ENCODE data around the gene DENND5A.
"Not testable (repeated sequence)": the region's sequence is repeated elsewhere in the genome, so short reads cannot be mapped to it uniquely, and the experiment has no call there.

Gene DENND5A

GRCh38 chr11:9214765-9215164 is 50.4 kb downstream of the DENND5A start:
- no peak for DNase-seq (ENCODE audit: low read depth in 3 of 3, low spot score in 1 of 3)

- DNase-seq (ENCODE audit: low read depth in 3 of 3, low spot score in 1 of 3): no peak
Measured at GRCh38 chr11:9211322-9211721, 53.8 kb downstream of the DENND5A start.

- no peak for DNase-seq (ENCODE audit: low read depth in 3 of 3, low spot score in 1 of 3)
Measured at GRCh38 chr11:9210922-9211320, 54.2 kb downstream of the DENND5A start.

- DNase-seq (ENCODE audit: low read depth in 3 of 3, low spot score in 1 of 3): no peak
Measured at GRCh38 chr11:9210224-9210921, 54.8 kb downstream of the DENND5A start.

GRCh38 chr11:9209604-9210003 is 55.5 kb downstream of the DENND5A start:
- DNase-seq (ENCODE audit: low read depth in 3 of 3, low spot score in 1 of 3): not testable (repeated sequence)

- no peak for DNase-seq (ENCODE audit: low read depth in 3 of 3, low spot score in 1 of 3)
Measured at GRCh38 chr11:9208726-9209501, 56.2 kb downstream of the DENND5A start.

- DNase-seq (ENCODE audit: low read depth in 3 of 3, low spot score in 1 of 3): no peak
Measured at GRCh38 chr11:9207229-9207628, 57.9 kb downstream of the DENND5A start.

GRCh38 chr11:9206496-9206895 is 58.7 kb downstream of the DENND5A start:
- DNase-seq (ENCODE audit: low read depth in 3 of 3, low spot score in 1 of 3): no peak

GRCh38 chr11:9203691-9204311 is 61.3 kb downstream of the DENND5A start:
- DNase-seq (ENCODE audit: low read depth in 3 of 3, low spot score in 1 of 3): no peak

- no peak for DNase-seq (ENCODE audit: low read depth in 3 of 3, low spot score in 1 of 3)
Measured at GRCh38 chr11:9201372-9202162, 63.6 kb downstream of the DENND5A start.

- DNase-seq (ENCODE audit: low read depth in 3 of 3, low spot score in 1 of 3): no peak
Measured at GRCh38 chr11:9200471-9200870, 64.7 kb downstream of the DENND5A start.

GRCh38 chr11:9193316-9193715 is 71.8 kb downstream of the DENND5A start:
- DNase-seq (ENCODE audit: low read depth in 3 of 3, low spot score in 1 of 3): no peak

GRCh38 chr11:9192561-9192960 is 72.6 kb downstream of the DENND5A start:
- no peak for DNase-seq (ENCODE audit: low read depth in 3 of 3, low spot score in 1 of 3)

- DNase-seq (ENCODE audit: low read depth in 3 of 3, low spot score in 1 of 3): not testable (repeated sequence)
Measured at GRCh38 chr11:9190326-9191016, 74.7 kb downstream of the DENND5A start.

- not testable (repeated sequence) for DNase-seq (ENCODE audit: low read depth in 3 of 3, low spot score in 1 of 3)
Measured at GRCh38 chr11:9188860-9189259, 76.3 kb downstream of the DENND5A start.

GRCh38 chr11:9187616-9188015 is 77.5 kb downstream of the DENND5A start:
- no peak for DNase-seq (ENCODE audit: low read depth in 3 of 3, low spot score in 1 of 3)

GRCh38 chr11:9184516-9184915 is 80.6 kb downstream of the DENND5A start:
- no peak for DNase-seq (ENCODE audit: low read depth in 3 of 3, low spot score in 1 of 3)

- no peak for DNase-seq (ENCODE audit: low read depth in 3 of 3, low spot score in 1 of 3)
Measured at GRCh38 chr11:9182180-9182871, 82.8 kb downstream of the DENND5A start.

GRCh38 chr11:9180784-9181183 is 84.4 kb downstream of the DENND5A start:
- DNase-seq (ENCODE audit: low read depth in 3 of 3, low spot score in 1 of 3): no peak

GRCh38 chr11:9179141-9179540 is 86.0 kb downstream of the DENND5A start:
- no peak for DNase-seq (ENCODE audit: low read depth in 3 of 3, low spot score in 1 of 3)
